Loucy (cell line): Measurements from ENCODE around the gene JPH3.

Experiments used
- H2AFZ ChIP-seq: fragments of 200-600 bp; sonication (generic); 2 replicates; pipeline ENCODE4 v1.6.0; 2016; ENCODE audit warnings: antibody characterized with exemption, mild to moderate bottlenecking, low read length, moderate library complexity
- H3F3A ChIP-seq: fragments of 200-600 bp; 2 replicates; pipeline ENCODE4 v1.6.0; 2016; ENCODE audit warnings: antibody characterized with exemption, low read depth, mild to moderate bottlenecking
- H3K27me3 ChIP-seq: fragments of 200-600 bp; sonication (generic); 2 replicates; pipeline ENCODE4 v1.6.1; 2014; ENCODE audit warnings: low read length, mild to moderate bottlenecking; ENCODE audit not compliant: insufficient read depth, poor library complexity, severe bottlenecking
- H3K36me3 ChIP-seq: fragments of 200-600 bp; sonication (generic); 2 replicates; pipeline ENCODE4 v1.6.1; 2016; ENCODE audit warnings: low read length; ENCODE audit not compliant: insufficient read depth
- H3K4me1 ChIP-seq: fragments of 200-600 bp; sonication (generic); 2 replicates; pipeline ENCODE4 v1.5.1; 2014; ENCODE audit warnings: low read length, mild to moderate bottlenecking; ENCODE audit not compliant: insufficient read depth, poor library complexity, severe bottlenecking
- H3K4me2 ChIP-seq: fragments of 200-600 bp; sonication (generic); 2 replicates; pipeline ENCODE4 v1.6.0; 2014; ENCODE audit warnings: antibody characterized with exemption, low read length, low read depth, mild to moderate bottlenecking; ENCODE audit not compliant: poor library complexity, severe bottlenecking
- H3K4me3 ChIP-seq: fragments of 200-600 bp; sonication (generic); 2 replicates; pipeline ENCODE4 v1.5.1; 2014; ENCODE audit warnings: low read length, mild to moderate bottlenecking, mixed read lengths; ENCODE audit not compliant: poor library complexity, severe bottlenecking
- H3K79me2 ChIP-seq: fragments of 200-600 bp; sonication (generic); 2 replicates; pipeline ENCODE4 v1.6.1; 2014; ENCODE audit warnings: low read length; ENCODE audit not compliant: insufficient read depth
- H3K9ac ChIP-seq: fragments of 200-600 bp; sonication (generic); 2 replicates; pipeline ENCODE4 v1.6.0; 2014; ENCODE audit warnings: mild to moderate bottlenecking, low read depth, low read length, moderate library complexity; ENCODE audit not compliant: poor library complexity, severe bottlenecking
- H3K9me2 ChIP-seq: fragments of 200-600 bp; sonication (generic); replicated peaks from 2 replicates; pipeline ENCODE4 v1.6.1; 2016; ENCODE audit warnings: low read depth, low read length, mixed read lengths
- H3K9me3 ChIP-seq: fragments of 200-600 bp; sonication (generic); 2 replicates; pipeline ENCODE4 v1.6.1; 2014; ENCODE audit warnings: mild to moderate bottlenecking, antibody characterized with exemption, low read length, low read depth; ENCODE audit not compliant: insufficient read depth
- H4K20me1 ChIP-seq: fragments of 200-600 bp; sonication (generic); 2 replicates; pipeline ENCODE4 v1.6.0; 2014; ENCODE audit warnings: antibody characterized with exemption, low read length, mild to moderate bottlenecking; ENCODE audit not compliant: insufficient read depth, poor library complexity, severe bottlenecking
- CTCF ChIP-seq: fragments of 200-600 bp; sonication (generic); conservative IDR thresholded peaks from 2 replicates; pipeline ENCODE4 v1.5.1; 2014; ENCODE audit warnings: mild to moderate bottlenecking, antibody characterized with exemption, low read length
- EZH2phosphoT487 ChIP-seq: fragments of 200-600 bp; IDR thresholded peaks from 2 replicates; pipeline ENCODE4 v1.6.1; 2018; ENCODE audit warnings: antibody characterized with exemption, mild to moderate bottlenecking, moderate library complexity, borderline replicate concordance

Gene JPH3

DNA sequence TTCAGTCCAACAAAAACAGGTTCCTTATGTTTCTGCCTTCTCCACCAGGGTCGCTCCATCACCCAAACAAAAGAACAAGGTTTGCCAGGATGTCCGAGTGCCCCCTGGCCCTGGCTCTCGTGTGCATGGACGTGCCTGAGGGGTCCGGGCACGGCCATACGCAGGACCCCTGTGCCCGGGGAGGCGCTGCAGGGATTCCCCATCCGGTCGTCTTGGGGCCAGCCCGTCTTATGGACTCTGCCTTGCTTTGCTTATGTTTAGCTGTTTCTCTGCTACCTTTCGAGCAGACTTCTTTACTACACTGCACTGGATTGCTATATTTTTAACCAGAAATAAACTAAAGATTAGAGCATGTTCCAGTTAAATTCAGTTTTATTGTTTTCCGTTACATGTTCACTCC is 95.5 kb downstream of the JPH3 start:
- Histone ChIP-seq H3K79me2 (no peaks in the 10 kb centered on the region), H3K9ac (no peak overlapping the region), H4K20me1 (no peaks in the 10 kb centered on the region), H3K9me3 (no peaks in the 10 kb centered on the region), H3K9me2 (no peaks in the 10 kb centered on the region), H2AFZ (no peak overlapping the region), H3K36me3 (no peaks in the 10 kb centered on the region), H3K4me1 (no peaks in the 10 kb centered on the region), H3F3A (no peaks in the 10 kb centered on the region), H3K4me3 (no peak overlapping the region), H3K4me2 (no peak overlapping the region), H3K27me3 (no peaks in the 10 kb centered on the region)
- no peak for TF ChIP-seq CTCF
- TF ChIP-seq EZH2phosphoT487: no peak

- H3K36me3 ChIP-seq: no peaks in the 10 kb centered on the region
- H3K4me2 ChIP-seq: no peak overlapping the region
- H2AFZ ChIP-seq: no peak overlapping the region
- H3K4me1 ChIP-seq: no peaks in the 10 kb centered on the region
- H3K9ac ChIP-seq: no peak overlapping the region
- no peaks in the 10 kb centered on the region for H3K79me2 ChIP-seq
- no peaks in the 10 kb centered on the region for H3F3A ChIP-seq
- H3K9me2 ChIP-seq: no peaks in the 10 kb centered on the region
- TF ChIP-seq EZH2phosphoT487: no peak
- H3K9me3 ChIP-seq: no peaks in the 10 kb centered on the region
- no peaks in the 10 kb centered on the region for H3K27me3 ChIP-seq
- no peak overlapping the region for H3K4me3 ChIP-seq
- H4K20me1 ChIP-seq: no peaks in the 10 kb centered on the region
These were observed 95.9 kb downstream of the JPH3 start for GRCh38 chr16:87698241-87698640.

DNA sequence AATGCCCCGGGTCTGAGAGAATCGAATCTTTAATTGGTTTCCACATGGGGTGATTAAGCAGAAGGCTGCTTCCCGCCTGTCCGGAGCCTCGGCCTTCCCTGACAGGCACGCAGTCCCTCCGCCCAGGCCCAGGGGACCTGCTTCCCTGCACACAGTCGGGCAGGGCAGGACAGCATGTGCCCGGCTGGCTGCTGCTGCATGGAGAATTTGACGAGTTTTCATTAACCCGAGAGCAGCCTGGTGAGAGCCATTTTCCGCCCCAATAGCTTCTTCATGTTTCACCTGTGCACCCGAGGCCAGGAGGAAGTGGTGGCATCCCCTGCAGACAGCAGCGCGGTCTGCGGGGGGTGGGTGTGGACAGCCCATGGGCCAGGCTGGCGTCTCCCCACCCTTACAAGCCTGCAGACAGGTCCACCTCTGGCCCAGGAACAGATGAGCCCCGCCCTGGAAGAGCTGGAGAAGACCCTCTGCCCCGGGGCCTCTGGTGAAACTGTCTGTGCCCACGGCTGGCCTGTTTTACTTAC is 96.4 kb downstream of the JPH3 start:
- Histone ChIP-seq H4K20me1 (no peaks in the 10 kb centered on the region), H3K4me1 (no peaks in the 10 kb centered on the region), H3K79me2 (no peaks in the 10 kb centered on the region), H2AFZ (no peak overlapping the region), H3K9me3 (no peaks in the 10 kb centered on the region), H3K27me3 (no peaks in the 10 kb centered on the region), H3K4me3 (no peak overlapping the region), H3K9me2 (no peaks in the 10 kb centered on the region), H3K4me2 (no peak overlapping the region), H3K9ac (no peak overlapping the region), H3F3A (no peaks in the 10 kb centered on the region), H3K36me3 (no peaks in the 10 kb centered on the region)
- no peak for TF ChIP-seq CTCF
- TF ChIP-seq EZH2phosphoT487: no peak

DNA sequence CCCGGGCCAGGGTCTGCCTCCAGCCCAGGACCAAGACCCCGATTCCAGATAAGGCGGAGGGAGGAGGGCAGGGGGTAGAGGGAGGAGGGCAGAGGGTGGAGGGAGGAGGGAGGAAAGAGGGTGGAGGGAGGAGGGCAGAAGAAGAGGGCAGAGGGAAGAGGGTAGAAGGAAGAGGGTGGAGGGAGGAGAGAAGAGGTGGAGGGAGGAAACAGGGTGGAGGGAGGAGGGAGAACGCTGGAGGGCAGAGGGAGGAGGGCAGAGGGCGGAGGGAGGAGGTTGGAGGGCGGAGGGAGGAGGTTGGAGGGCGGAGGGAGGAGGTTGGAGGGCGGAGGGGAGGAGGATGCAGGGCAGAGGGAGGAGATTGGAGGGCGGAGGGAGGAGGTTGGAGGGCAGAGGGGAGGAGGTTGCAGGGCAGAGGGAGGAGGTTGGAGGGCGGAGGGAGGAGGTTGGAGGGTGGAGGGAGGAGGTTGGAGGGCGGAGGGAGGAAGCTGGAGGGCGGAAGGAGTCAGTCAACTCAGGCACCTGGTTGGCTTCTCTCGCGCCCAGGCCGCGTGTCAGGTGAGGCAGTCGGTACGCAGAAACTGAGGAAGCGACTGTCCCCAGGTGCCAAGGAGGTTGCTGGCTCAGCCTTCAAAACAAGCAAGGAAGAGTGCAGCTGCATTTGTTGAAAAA is 98.2 kb downstream of the JPH3 start:
- Histone ChIP-seq H4K20me1 (no peaks in the 10 kb centered on the region), H3K9me2 (no peaks in the 10 kb centered on the region), H3K4me1 (no peaks in the 10 kb centered on the region), H3K9me3 (no peaks in the 10 kb centered on the region), H3K4me2 (no peak overlapping the region), H3K79me2 (no peaks in the 10 kb centered on the region), H3F3A (no peaks in the 10 kb centered on the region), H2AFZ (no peak overlapping the region), H3K27me3 (no peaks in the 10 kb centered on the region), H3K4me3 (no peak overlapping the region), H3K36me3 (no peaks in the 10 kb centered on the region), H3K9ac (no peak overlapping the region)
- no peak for TF ChIP-seq CTCF
- TF ChIP-seq EZH2phosphoT487: no peak
